ENCODE results near the gene NRG2.

NRG2 gene

DNA sequence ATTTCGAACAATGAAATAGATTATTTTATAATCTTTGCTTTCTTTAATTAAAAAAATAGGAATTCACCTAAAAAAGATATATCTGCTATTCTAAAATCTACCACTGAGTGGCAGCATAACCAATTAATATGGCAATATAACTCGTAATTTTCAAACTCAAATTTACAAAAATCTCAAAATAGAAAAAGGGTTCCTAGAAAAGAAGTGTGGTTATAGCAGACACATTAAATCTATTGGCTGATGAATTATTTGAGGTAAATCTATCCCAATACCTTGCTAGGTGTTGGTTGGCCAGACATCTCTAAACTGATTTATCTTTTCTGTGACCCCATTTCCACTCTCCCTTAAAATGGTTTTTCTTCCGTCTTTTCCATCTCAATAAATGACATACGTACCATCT, 30.2 kb upstream of the NRG2 start:
- TF ChIP-seq ZNF8 (CRISPR knock-in tag; IDR thresholded peaks at IDR 0.05): no peak
- no peak for TF ChIP-seq ZC3H10 (CRISPR knock-in tag; IDR thresholded peaks at IDR 0.05)
- no peak for TF ChIP-seq CSDC2 (CRISPR knock-in tag; IDR thresholded peaks at IDR 0.05)
- no peak for TF ChIP-seq BACH2 (CRISPR knock-in tag; IDR thresholded peaks at IDR 0.05; ENCODE audit: borderline replicate concordance)
- no peak for TF ChIP-seq ARNTL (CRISPR knock-in tag; IDR thresholded peaks at IDR 0.05; ENCODE audit: borderline replicate concordance, low read depth)
- no peak for TF ChIP-seq ZNF70 (CRISPR knock-in tag; IDR thresholded peaks at IDR 0.05)
- TF ChIP-seq, protein P1, sequence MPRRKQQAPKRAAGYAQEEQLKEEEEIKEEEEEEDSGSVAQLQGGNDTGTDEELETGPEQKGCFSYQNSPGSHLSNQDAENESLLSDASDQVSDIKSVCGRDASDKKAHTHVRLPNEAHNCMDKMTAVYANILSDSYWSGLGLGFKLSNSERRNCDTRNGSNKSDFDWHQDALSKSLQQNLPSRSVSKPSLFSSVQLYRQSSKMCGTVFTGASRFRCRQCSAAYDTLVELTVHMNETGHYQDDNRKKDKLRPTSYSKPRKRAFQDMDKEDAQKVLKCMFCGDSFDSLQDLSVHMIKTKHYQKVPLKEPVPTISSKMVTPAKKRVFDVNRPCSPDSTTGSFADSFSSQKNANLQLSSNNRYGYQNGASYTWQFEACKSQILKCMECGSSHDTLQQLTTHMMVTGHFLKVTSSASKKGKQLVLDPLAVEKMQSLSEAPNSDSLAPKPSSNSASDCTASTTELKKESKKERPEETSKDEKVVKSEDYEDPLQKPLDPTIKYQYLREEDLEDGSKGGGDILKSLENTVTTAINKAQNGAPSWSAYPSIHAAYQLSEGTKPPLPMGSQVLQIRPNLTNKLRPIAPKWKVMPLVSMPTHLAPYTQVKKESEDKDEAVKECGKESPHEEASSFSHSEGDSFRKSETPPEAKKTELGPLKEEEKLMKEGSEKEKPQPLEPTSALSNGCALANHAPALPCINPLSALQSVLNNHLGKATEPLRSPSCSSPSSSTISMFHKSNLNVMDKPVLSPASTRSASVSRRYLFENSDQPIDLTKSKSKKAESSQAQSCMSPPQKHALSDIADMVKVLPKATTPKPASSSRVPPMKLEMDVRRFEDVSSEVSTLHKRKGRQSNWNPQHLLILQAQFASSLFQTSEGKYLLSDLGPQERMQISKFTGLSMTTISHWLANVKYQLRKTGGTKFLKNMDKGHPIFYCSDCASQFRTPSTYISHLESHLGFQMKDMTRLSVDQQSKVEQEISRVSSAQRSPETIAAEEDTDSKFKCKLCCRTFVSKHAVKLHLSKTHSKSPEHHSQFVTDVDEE (CRISPR knock-in tag; IDR thresholded peaks at IDR 0.05): no peak
- TF ChIP-seq RARB (CRISPR knock-in tag; IDR thresholded peaks at IDR 0.05): no peak
- no peak for TF ChIP-seq ISL1 (CRISPR knock-in tag; IDR thresholded peaks at IDR 0.05)
- TF ChIP-seq, protein P2, sequence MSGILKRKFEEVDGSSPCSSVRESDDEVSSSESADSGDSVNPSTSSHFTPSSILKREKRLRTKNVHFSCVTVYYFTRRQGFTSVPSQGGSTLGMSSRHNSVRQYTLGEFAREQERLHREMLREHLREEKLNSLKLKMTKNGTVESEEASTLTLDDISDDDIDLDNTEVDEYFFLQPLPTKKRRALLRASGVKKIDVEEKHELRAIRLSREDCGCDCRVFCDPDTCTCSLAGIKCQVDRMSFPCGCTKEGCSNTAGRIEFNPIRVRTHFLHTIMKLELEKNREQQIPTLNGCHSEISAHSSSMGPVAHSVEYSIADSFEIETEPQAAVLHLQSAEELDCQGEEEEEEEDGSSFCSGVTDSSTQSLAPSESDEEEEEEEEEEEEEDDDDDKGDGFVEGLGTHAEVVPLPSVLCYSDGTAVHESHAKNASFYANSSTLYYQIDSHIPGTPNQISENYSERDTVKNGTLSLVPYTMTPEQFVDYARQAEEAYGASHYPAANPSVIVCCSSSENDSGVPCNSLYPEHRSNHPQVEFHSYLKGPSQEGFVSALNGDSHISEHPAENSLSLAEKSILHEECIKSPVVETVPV (CRISPR knock-in tag; IDR thresholded peaks at IDR 0.05): no peak
- no peak for TF ChIP-seq GLIS3 (CRISPR knock-in tag; IDR thresholded peaks at IDR 0.05)
- ATAC-seq: no peak

DNA sequence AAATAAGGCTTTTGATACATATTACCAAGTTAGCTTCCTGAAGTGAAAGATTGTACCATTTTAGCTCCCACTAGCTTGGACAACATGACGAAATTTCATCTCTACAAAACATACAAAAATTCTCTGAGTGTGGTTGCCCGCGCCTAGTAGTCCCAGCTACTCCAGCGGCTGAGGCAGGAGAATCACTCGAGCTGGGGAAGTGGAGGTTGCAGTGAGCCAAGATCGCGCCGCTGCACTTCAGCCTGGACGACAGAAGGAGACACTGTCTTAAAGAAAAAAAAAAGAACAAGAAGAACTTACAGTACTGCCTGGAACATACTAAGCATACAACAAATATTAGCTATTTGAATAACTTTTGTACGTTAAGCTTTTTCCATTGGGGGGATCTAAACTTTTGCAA, 29.7 kb upstream of the NRG2 start:
- TF ChIP-seq BACH2 (CRISPR knock-in tag; IDR thresholded peaks at IDR 0.05; ENCODE audit: borderline replicate concordance): no peak
- TF ChIP-seq, protein P3, sequence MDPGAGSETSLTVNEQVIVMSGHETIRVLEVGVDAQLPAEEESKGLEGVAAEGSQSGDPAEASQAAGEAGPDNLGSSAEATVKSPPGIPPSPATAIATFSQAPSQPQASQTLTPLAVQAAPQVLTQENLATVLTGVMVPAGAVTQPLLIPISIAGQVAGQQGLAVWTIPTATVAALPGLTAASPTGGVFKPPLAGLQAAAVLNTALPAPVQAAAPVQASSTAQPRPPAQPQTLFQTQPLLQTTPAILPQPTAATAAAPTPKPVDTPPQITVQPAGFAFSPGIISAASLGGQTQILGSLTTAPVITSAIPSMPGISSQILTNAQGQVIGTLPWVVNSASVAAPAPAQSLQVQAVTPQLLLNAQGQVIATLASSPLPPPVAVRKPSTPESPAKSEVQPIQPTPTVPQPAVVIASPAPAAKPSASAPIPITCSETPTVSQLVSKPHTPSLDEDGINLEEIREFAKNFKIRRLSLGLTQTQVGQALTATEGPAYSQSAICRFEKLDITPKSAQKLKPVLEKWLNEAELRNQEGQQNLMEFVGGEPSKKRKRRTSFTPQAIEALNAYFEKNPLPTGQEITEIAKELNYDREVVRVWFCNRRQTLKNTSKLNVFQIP (CRISPR knock-in tag; IDR thresholded peaks at IDR 0.05; ENCODE audit: borderline replicate concordance, low read depth): no peak
- no peak for TF ChIP-seq ARNTL (CRISPR knock-in tag; IDR thresholded peaks at IDR 0.05; ENCODE audit: borderline replicate concordance, low read depth)
- TF ChIP-seq, protein P4, sequence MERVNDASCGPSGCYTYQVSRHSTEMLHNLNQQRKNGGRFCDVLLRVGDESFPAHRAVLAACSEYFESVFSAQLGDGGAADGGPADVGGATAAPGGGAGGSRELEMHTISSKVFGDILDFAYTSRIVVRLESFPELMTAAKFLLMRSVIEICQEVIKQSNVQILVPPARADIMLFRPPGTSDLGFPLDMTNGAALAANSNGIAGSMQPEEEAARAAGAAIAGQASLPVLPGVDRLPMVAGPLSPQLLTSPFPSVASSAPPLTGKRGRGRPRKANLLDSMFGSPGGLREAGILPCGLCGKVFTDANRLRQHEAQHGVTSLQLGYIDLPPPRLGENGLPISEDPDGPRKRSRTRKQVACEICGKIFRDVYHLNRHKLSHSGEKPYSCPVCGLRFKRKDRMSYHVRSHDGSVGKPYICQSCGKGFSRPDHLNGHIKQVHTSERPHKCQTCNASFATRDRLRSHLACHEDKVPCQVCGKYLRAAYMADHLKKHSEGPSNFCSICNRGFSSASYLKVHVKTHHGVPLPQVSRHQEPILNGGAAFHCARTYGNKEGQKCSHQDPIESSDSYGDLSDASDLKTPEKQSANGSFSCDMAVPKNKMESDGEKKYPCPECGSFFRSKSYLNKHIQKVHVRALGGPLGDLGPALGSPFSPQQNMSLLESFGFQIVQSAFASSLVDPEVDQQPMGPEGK (CRISPR knock-in tag; IDR thresholded peaks at IDR 0.05; ENCODE audit: borderline replicate concordance): no peak
- no peak for TF ChIP-seq TCF4 (CRISPR knock-in tag; IDR thresholded peaks at IDR 0.05; ENCODE audit: borderline replicate concordance)
- no peak for TF ChIP-seq OSR1 (CRISPR knock-in tag; IDR thresholded peaks at IDR 0.05)
- TF ChIP-seq ZNF70 (CRISPR knock-in tag; IDR thresholded peaks at IDR 0.05): no peak
- no peak for TF ChIP-seq ZNF8 (CRISPR knock-in tag; IDR thresholded peaks at IDR 0.05)
- TF ChIP-seq, protein P2 (CRISPR knock-in tag; IDR thresholded peaks at IDR 0.05): no peak
- no peak for TF ChIP-seq TOX (CRISPR knock-in tag; IDR thresholded peaks at IDR 0.05; ENCODE audit: borderline replicate concordance)
- no peak for TF ChIP-seq ZNF565 (CRISPR knock-in tag; conservative IDR thresholded peaks at IDR 0.05; ENCODE audit: low read depth)
- no peak for TF ChIP-seq GLIS3 (CRISPR knock-in tag; IDR thresholded peaks at IDR 0.05)
- no peak for ATAC-seq

DNA sequence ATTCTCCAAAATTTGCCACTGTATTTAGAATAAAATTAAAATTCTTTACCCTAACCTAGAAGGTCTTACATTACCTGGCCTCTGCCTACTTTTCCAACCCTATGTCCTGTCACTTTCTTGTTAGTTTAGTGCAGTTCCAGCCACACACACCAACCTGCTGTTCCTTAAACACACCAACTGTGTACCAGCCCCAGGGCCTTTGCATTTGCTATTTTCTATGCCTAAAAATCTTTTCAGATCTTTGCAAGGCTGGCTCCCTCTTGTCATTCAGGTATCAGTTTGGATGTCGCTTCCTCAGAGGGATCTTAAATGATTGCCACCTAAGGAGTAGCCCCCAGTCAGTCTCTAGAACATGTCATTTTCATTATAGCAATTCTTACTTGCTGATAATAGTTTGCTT, 17.7 kb upstream of the NRG2 start:
- no peak for ATAC-seq
- TF ChIP-seq TOX (CRISPR knock-in tag; IDR thresholded peaks at IDR 0.05; ENCODE audit: borderline replicate concordance) (no peak), TCF4 (CRISPR knock-in tag; IDR thresholded peaks at IDR 0.05; ENCODE audit: borderline replicate concordance) (no peak), ZNF565 (CRISPR knock-in tag; conservative IDR thresholded peaks at IDR 0.05; ENCODE audit: low read depth) (no peak), RARB (CRISPR knock-in tag; IDR thresholded peaks at IDR 0.05) (no peak), ZNF8 (CRISPR knock-in tag; IDR thresholded peaks at IDR 0.05) (no peak)
- TF ChIP-seq, protein P2 (CRISPR knock-in tag; IDR thresholded peaks at IDR 0.05): no peak
- TF ChIP-seq, protein P3 (CRISPR knock-in tag; IDR thresholded peaks at IDR 0.05; ENCODE audit: borderline replicate concordance, low read depth): no peak
- TF ChIP-seq, protein P4 (CRISPR knock-in tag; IDR thresholded peaks at IDR 0.05; ENCODE audit: borderline replicate concordance): no peak
- TF ChIP-seq, protein P1 (CRISPR knock-in tag; IDR thresholded peaks at IDR 0.05): no peak
